ENCODE results near the gene KANSL3.

The KANSL3 gene

GRCh38 chr2:96553176-96553956, 84.7 kb downstream of the KANSL3 start:
- no peak for TF ChIP-seq CTCF (conservative IDR thresholded peaks at IDR 0.05; ENCODE audit: low read length)
- DNase-seq (ENCODE audit: low read depth), result no peak
- no peak overlapping the region for H3K4me3 ChIP-seq (ENCODE audit: low read length)

GRCh38 chr2:96552315-96553175, 85.6 kb downstream of the KANSL3 start:
- TF ChIP-seq CTCF (conservative IDR thresholded peaks at IDR 0.05; ENCODE audit: low read length), result no peak
- no peak overlapping the region for H3K4me3 ChIP-seq (ENCODE audit: low read length)
- DNase-seq (ENCODE audit: low read depth), result no peak

GRCh38 chr2:96551605-96552314, 86.4 kb downstream of the KANSL3 start:
- no peak for TF ChIP-seq CTCF (conservative IDR thresholded peaks at IDR 0.05; ENCODE audit: low read length)
- no peak overlapping the region for H3K4me3 ChIP-seq (ENCODE audit: low read length)
- no peak for DNase-seq (ENCODE audit: low read depth)

GRCh38 chr2:96550787-96551604, 87.1 kb downstream of the KANSL3 start:
- no peak for DNase-seq (ENCODE audit: low read depth)
- TF ChIP-seq CTCF (conservative IDR thresholded peaks at IDR 0.05; ENCODE audit: low read length), result no peak
- no peak overlapping the region for H3K4me3 ChIP-seq (ENCODE audit: low read length)

- DNase-seq (ENCODE audit: low read depth), result no peak
- no peak overlapping the region for H3K4me3 ChIP-seq (ENCODE audit: low read length)
- no peak; the same call in 1 of the 2 replicates for TF ChIP-seq CTCF (conservative IDR thresholded peaks at IDR 0.05; ENCODE audit: low read length)
These were observed 87.9 kb downstream of the KANSL3 start for GRCh38 chr2:96549967-96550786.

- no peak overlapping the region for H3K4me3 ChIP-seq (ENCODE audit: low read length)
- DNase-seq (ENCODE audit: low read depth), result no peak
- TF ChIP-seq CTCF (conservative IDR thresholded peaks at IDR 0.05; ENCODE audit: low read length), result no peak
These were observed 88.7 kb downstream of the KANSL3 start for GRCh38 chr2:96549466-96549785.

All from AG10803 (cell line).